ENCODE results near the gene EEF1AKMT2. TPM values are rescaled to one million over a fixed set of nuclear protein-coding genes. Genes with fewer than 3 reads are reported as not detected.

Gene EEF1AKMT2
- total RNA-seq, 1 experiment from 2014 or later = 32.3 TPM

GRCh38 chr10:124737708-124738107, 54.0 kb downstream of the EEF1AKMT2 start:
- no peak for DNase-seq (ENCODE audit: low spot score)

- no peak for DNase-seq (ENCODE audit: low spot score)
Observed at GRCh38 chr10:124737221-124737620, 54.5 kb downstream of the EEF1AKMT2 start.

- no peak for DNase-seq (ENCODE audit: low spot score)
Observed at GRCh38 chr10:124736491-124737136, 55.1 kb downstream of the EEF1AKMT2 start.

- DNase-seq (ENCODE audit: low spot score) = no peak
Observed at GRCh38 chr10:124735491-124736286, 56.0 kb downstream of the EEF1AKMT2 start.

GRCh38 chr10:124734311-124735166, 57.1 kb downstream of the EEF1AKMT2 start:
- DNase-seq (ENCODE audit: low spot score) = no peak

- no peak for DNase-seq (ENCODE audit: low spot score)
Observed at GRCh38 chr10:124733571-124734245, 58.0 kb downstream of the EEF1AKMT2 start.

- DNase-seq (ENCODE audit: low spot score) = no peak
Observed at GRCh38 chr10:124732931-124733570, 58.6 kb downstream of the EEF1AKMT2 start.

GRCh38 chr10:124731551-124731950, 60.1 kb downstream of the EEF1AKMT2 start:
- DNase-seq (ENCODE audit: low spot score) = no peak

- no peak for DNase-seq (ENCODE audit: low spot score)
Observed at GRCh38 chr10:124730790-124731189, 60.9 kb downstream of the EEF1AKMT2 start.

- DNase-seq (ENCODE audit: low spot score) = no peak
Observed at GRCh38 chr10:124728830-124729661, 62.6 kb downstream of the EEF1AKMT2 start.

GRCh38 chr10:124728071-124728829, 63.4 kb downstream of the EEF1AKMT2 start:
- no peak for DNase-seq (ENCODE audit: low spot score)

- no peak for DNase-seq (ENCODE audit: low spot score)
Observed at GRCh38 chr10:124727361-124727960, 64.2 kb downstream of the EEF1AKMT2 start.

- no peak for DNase-seq (ENCODE audit: low spot score)
Observed at GRCh38 chr10:124725791-124726190, 65.9 kb downstream of the EEF1AKMT2 start.

- no peak for DNase-seq (ENCODE audit: low spot score)
Observed at GRCh38 chr10:124725171-124725631, 66.5 kb downstream of the EEF1AKMT2 start.

GRCh38 chr10:124724279-124725027, 67.2 kb downstream of the EEF1AKMT2 start:
- no peak for DNase-seq (ENCODE audit: low spot score)

GRCh38 chr10:124723826-124724225, 67.9 kb downstream of the EEF1AKMT2 start:
- DNase-seq (ENCODE audit: low spot score) = no peak

- no peak for DNase-seq (ENCODE audit: low spot score)
Observed at GRCh38 chr10:124722798-124723783, 68.6 kb downstream of the EEF1AKMT2 start.
